Activated CD8-positive, alpha-beta memory T cell treated with anti-CD3 and anti-CD28 coated beads for 1 hour (primary cell): ENCODE data around the gene MIDN.
"Not testable (repeated sequence)": the region's sequence is repeated elsewhere in the genome, so short reads cannot be mapped to it uniquely, and the experiment has no call there.

Experiments used
- DNase-seq, 2 donors: peaks; one replicate each; pipeline ENCODE4 v3.0.0-alpha.2; 2020; ENCODE audit warnings: low read depth in 1 of 2; ENCODE audit errors: extremely low read depth in 1 of 2

The MIDN gene

DNA sequence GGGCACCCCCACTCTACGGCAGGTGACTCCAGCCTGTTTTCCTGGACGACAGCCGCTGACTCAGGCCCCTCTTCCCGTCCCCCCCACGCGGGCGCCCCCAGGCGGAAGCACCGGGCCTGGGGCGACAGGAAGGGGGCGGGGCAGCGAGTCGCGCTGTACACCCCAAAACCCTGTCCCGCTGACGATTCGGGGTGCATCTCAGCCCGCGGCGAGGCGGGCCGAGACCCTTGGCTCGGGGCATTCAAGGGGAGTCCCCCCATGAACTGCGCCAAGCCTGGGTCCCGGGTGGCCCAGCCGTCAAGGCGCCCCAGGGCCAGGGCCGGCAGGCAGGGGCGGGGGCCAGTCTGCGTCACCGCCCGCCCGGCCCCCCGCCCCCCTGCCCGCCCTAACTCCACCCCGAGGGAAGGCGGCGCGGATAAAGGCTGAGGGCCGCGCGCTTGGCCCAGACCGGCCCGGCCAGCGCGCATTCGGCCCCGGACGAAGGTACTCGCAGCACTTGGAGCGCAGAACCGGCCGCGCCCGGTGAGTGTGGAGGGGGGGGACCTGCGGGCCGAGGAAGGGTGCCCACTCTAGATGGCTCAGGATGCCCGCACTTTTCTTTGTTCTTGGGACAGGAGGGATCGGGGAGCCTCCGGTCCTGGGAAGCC, at the start of gene MIDN:
TSS of gene MIDN (plus strand) at position 445 of the 647 bp plus-strand sequence. CDS start 1,714 bp downstream, outside the sequence.
- DNase-seq = peak in 1 of 2 donors; percentile 57

DNA sequence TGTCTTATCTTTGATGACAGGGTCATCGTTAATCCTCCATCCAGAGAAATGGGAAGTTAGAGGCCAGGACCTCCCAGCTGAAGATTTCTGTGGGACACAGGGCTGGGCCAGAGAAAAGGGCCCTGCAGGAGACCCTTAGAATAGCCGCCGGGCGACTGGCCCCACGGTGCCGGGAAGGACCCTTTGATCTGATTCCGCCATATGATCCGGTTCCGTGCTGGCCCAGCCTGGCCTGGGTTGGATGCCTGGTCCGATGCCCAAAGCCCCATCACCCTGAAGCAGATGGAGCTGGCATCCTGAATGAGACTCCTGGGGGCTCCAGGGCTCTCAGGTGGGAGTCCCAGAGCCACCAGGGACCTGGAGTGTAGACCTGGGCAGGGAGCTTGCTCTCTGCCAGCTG, 48.9 kb upstream of the MIDN start:
- DNase-seq = no peak

DNA sequence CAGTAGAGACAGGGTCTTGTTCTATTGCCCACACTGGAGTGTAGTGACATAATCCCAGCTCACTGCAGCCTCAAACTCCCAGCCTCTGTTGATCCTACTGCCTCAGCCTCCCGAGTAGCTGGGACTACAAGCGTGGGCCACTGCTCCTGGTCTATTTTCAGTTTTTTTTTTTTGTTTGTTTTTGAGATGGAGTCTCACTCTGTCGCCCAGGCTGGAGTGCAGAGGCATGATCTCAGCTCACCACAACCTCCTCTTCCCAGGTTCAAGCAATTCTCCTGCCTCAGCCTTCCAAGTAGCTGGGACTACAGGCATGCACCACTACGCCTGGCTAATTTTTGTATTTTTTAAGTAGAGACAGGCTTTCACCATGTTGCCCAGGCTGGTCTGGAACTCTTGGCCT, 47.8 kb upstream of the MIDN start:
- DNase-seq = not testable (repeated sequence)

DNA sequence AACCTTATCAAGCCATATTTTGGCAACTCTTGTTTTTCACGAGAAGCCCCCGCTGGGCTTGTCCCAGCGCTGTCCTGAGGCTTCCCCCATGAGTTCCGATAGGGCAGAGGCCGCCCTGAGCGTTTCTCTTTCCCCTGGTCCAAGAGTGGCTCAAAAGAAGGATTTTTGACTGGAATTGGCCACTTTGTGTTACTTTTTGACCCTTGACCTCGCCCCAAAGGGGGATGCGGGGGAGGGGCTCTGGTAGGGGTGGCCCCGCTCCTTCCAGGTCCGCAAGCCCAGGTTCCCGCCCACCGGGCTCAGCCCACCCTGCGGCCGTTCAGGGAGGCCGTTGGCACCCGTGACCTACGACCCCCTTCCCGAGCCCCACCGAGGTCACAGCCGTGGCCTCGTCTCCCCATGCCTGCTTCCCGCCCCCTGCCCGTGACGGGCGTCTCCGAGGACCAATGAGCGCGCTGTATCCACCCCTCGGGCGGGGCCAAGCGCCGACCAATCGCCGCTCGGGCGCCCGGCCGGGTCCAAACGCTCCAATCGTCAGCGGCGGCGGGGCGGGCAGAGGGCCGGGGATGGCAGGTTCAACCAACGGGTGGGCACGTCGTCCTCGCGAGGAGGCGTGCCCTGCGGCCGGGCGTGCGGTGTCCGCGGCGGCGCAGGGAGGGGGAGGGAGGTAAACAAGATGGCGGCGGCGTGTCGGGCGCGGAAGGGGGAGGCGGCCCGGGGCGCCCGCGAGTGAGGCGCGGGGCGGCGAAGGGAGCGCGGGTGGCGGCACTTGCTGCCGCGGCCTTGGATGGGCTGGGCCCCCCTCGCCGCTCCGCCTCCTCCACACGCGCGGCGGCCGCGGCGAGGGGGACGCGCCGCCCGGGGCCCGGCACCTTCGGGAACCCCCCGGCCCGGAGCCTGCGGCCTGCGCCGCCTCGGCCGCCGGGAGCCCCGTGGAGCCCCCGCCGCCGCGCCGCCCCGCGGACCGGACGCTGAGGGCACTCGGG, 43.0 kb upstream of the MIDN start, which contains the start of gene STK11:
TSS of gene STK11 (plus strand) at position 665 of the 986 bp plus-strand sequence. CDS start 1,136 bp downstream, outside the sequence.
- DNase-seq = peak; percentile 97 to 99

DNA sequence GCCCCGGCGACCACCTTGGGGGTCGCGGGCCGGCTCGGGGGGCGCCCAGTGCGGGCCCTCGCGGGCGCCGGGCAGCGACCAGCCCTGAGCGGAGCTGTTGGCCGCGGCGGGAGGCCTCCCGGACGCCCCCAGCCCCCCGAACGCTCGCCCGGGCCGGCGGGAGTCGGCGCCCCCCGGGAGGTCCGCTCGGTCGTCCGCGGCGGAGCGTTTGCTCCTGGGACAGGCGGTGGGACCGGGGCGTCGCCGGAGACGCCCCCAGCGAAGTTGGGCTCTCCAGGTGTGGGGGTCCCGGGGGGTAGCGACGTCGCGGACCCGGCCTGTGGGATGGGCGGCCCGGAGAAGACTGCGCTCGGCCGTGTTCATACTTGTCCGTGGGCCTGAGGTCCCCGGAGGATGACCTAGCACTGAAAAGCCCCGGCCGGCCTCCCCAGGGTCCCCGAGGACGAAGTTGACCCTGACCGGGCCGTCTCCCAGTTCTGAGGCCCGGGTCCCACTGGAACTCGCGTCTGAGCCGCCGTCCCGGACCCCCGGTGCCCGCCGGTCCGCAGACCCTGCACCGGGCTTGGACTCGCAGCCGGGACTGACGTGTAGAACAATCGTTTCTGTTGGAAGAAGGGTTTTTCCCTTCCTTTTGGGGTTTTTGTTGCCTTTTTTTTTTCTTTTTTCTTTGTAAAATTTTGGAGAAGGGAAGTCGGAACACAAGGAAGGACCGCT, 42.1 kb upstream of the MIDN start:
- DNase-seq = no peak

DNA sequence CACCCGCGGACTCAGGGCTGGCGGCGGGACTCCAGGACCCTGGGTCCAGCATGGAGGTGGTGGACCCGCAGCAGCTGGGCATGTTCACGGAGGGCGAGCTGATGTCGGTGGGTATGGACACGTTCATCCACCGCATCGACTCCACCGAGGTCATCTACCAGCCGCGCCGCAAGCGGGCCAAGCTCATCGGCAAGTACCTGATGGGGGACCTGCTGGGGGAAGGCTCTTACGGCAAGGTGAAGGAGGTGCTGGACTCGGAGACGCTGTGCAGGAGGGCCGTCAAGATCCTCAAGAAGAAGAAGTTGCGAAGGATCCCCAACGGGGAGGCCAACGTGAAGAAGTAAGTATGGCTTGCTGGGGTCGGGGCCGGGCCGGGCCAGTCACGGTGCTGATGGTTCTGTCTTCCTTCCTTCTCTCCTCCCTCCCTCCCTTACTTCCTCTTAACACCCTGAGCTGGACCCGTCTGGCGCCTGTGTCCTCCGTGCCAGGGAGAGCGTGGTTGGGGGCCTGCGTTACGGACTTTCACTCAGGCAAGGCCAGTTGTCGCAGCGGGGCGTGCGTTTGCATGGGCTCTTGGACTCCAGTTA, 41.4 kb upstream of the MIDN start:
- DNase-seq = no peak

DNA sequence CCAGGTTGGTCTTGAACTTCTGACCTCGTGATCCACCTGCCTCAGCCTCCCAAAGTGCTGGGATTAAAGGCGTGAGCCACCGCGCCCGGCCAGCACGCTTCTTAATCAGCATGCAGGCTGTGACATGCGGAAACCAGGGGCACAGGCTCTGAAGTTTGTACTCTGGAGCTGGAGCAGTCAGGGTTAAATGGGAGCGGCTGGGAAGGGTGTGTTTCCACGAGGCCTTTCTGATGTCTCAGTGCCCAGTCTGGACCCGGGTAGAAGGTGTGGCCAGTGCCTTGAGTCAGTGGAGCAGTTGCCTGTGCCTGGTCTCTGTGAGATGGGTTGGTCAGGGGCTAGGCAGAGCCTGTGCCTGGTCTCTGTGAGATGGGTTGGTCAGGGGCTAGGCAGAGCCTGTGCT, 39.6 kb upstream of the MIDN start:
- DNase-seq = not testable (repeated sequence)

DNA sequence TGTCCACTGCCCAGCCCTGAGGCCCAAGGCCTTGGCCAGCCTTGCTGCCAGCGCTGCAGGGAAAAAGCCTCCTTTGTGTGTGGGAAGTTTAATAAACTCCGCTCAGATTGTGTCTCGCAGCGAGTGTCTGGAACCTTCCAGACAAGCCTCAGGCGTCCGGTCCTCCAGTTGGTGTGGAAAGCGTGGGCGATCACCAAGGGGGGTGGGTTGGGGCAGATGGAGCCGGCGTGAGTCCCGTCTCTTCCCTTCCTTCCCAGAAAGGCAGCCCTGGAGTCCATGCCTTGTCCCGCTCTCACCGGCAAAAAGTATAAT, 38.2 kb upstream of the MIDN start:
- no peak for DNase-seq

DNA sequence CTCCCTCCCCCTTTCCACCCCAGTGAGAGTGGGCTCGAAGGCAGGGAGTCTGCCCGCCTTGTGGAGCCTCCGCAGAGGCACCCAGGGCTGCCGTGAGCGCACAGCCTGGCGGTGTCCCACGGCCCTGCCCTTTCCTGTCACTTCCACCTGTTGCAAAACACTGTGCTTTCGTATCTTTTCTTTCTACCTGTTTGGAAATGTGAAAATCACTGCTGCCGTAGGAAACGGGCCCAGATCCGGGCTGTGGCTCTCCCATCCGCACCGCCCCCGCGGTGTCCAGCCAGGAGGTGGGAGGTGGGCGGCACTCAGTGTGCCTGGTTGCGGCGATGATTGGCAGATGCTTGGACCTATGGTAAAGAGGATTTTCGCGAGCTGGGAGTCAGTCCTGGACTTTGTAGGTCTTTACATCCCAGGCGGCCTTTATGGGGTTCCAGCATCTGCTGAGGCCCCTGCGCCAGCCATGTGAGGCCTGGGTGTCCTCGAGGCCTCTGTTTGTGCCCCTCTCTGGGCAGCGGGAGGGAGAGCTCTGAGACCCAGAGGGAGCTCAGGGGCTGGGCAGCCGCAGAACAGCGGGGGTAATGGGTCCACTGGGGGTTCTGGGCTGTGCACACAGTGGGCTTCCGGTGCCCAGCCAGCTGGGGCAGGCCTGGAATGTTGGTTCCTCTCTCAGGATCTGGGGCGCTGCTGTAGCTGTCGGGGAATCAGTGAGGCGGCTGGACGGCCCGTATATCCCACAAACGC, 36.7 kb upstream of the MIDN start:
- DNase-seq = no peak

DNA sequence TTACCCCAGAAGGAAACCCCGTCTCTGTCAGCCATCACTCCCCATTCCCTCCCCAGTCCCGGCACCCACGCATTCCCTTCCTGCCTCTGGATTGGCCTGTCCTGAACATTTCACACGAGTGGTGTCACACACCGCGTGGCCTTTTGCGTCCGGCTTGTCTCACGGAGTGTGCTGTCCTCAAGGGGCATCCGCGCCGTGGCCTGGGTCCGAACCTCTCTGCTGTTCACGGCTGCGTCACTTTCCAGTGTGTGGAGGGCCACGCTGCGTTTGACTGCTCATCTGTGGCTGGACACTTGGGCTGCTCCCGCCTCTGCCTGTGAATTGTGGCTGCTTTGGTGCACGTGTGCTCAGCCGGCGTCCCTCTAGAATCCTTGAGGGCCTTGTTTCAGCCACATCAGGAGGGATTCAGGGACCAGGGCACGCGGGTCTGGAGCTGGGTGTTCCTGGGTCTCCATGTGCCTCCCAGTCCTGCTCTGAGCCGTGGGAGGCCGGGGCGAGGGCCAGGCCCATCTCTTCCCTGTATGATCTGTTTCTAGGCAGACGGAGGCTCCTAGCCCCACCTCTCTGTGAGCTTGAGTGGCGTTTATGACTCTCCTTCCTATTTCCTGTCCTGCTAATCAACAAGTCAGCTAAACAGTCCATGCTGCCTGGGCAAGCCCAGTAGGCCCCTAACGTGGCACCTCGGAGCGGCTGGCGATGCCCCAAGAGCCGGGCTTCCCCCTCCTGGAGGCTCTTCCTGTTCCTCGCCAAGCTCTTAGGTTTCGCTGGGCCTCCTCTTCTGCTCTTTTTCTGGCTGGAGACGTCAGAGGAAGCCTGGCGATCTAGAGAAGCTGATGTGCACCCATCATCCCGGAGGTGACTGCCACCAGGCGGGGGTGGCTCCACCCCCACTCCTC, 34.7 kb upstream of the MIDN start:
- no peak for DNase-seq

DNA sequence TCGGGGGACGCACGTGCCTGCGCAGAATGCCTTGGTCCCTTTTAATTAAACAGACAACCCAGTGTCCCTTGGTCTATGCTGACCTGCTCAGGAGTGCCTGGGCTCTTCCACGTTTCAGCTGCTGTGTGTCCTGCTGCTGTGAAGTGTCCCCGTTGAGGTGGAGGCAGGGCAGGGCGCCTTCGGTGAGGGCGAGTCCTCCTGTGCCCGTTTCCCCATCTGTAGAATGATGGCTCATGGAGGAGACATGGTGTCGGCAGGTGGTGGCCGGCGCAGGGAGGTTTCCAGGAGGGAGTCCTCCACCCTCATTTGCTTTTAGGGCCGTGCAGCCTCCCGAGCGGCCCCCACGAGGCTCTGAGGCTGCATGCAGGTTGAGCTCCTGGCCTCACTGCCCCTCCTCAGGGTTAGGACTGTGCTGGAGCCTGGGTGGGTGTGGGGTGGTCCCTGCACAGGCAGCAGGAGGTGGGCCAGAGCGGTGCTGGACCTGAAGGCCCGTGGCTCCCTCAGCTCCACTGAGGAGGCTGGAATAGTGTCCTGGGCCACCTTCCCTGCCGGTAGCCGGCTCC, 34.0 kb upstream of the MIDN start:
- no peak for DNase-seq

DNA sequence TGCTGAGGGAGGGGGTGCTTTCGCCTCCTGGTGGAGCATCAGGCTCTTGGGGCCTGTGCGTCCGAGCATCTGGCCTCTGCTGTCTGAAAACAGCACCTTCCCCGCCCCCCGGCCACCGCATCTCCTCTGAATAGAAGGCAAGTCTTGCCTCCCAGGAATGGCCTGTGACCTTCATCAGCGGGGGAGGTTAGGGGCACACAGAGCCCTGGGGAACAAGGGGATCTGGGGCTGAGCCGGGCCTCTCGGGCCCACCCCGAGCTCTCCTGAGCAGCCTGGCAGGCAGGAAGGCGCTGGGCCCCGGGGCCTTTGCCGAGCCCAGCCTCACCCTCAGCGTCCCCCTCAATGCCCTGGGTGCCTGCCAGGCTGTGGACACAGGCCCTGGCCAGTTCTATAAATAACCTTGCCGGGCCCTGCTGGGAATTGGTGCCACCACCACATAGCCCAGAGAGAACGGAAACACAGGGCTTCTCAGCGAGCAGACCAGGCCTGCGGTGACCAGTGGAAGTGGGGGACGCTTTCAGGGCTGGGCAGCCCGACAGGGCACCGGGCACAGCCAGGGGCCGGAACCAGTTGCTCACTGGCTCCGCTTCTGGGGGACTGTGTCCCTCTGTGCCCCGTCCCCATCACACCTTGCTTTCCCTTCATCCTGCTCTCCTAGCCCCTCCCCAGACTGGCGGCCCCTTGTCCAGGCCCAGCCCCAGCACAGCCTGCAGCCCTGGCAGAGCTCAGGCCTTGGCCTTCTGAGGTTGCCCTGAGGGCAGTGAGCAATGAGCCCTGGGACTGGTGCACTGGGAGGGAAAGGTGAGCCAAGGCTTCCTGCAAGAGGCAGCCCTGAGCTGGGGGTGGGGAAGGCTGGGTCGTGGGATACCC, 33.3 kb upstream of the MIDN start:
- DNase-seq = no peak

DNA sequence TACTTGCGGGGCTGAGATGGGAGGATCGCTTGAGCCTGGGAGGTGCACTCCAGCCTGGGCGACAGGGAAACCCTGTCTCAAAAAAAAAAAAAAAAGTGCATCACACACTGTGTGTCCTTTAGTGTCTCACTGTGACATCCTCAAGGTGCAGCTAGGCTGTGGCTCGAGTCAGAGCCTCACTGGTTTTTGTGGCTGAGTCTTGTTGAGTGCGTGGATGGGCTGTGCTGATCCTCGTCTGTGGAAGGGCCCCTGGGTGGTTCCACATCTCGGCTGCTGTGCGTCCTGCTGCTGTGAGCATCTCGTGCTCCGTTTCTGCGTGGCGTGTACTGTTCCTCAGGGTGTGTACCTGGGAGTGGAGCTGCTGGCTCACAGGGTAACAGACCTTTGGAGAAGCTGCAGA, 31.6 kb upstream of the MIDN start:
- no peak for DNase-seq

DNA sequence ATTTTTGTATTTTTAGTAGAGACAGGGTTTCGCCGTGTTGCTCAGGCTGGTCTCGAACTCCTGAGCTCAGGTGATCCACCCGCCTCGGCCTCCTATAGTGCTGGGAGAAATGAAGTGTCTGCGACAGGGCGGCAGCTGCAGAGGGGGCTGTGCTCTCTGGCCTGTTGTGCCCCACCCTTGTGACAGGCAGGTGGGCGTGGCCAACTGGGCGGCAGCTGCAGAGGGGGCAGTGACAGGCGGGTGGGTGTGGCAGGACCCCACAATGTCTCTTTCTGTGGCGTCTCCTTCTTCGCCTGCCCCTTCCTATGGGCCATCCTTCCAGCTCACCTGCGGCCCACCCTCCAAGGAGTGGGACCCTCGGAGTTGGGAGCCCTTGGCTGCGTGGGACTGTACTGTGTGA, 31.0 kb upstream of the MIDN start:
- no peak for DNase-seq

DNA sequence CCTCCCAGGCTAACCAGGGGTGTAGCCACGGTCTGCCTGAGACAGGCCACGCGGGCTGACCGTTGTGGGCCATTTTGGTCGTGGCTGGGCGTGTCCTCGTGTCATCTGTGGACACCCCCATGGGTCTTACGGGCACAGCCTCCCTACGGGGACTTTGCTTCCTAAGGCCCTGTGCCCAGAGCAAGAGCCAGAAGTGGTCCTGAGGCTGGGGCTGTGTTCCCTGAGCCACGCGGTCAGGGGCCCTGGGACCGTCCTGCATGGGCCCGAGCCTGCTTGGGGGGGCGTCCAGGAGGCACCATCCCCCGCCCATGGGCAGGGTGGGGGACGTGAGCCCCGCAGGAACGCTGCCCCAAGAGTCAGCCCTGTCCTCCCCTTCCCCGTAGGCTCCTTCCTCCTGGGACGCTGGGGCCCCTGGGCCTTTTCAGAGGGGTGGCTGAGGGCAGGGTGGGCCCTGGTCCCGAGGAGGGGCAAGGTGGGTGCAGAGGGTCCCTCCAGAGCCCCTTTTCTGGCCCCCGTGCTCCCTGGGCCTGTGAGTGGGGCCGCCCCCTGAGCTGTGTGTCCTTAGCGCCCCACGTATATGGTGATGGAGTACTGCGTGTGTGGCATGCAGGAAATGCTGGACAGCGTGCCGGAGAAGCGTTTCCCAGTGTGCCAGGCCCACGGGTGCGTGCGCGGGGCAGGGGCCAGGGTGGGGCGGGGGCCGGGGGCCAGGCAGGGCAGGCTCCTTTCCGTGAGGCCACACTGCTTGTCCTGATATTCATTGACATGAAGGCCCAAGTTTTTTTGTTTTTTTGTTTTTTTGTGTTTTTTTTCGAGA, 29.4 kb upstream of the MIDN start:
- DNase-seq = no peak

DNA sequence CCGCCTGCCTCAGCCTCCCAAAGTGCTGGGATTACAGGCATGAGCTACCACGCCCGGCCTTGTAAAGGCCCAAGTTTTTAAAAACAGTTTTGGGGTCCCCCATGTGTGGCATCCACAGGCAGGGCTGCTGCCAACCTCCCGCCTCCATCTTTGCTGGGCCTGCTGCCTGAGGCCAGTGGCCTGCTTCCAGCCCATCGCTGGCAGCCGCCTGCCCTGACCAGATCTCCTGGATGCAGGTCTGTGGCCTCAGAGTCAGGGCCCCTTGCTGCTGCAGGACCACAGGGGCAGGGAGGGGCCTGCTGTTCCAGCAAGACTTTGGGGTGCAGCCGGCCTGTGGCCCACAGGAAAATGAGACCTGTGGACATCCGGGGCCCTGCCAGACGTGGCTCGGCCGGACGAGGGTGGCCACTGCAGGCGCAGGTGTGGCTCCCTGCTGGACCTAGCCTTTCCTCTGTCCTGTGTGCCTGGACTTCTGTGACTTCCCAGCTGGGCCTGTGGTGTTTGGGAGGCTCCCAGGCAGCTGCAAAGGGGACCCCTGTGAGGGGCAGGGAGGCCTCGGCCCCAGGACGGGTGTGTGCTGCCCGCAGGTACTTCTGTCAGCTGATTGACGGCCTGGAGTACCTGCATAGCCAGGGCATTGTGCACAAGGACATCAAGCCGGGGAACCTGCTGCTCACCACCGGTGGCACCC, 28.5 kb upstream of the MIDN start:
- no peak for DNase-seq

DNA sequence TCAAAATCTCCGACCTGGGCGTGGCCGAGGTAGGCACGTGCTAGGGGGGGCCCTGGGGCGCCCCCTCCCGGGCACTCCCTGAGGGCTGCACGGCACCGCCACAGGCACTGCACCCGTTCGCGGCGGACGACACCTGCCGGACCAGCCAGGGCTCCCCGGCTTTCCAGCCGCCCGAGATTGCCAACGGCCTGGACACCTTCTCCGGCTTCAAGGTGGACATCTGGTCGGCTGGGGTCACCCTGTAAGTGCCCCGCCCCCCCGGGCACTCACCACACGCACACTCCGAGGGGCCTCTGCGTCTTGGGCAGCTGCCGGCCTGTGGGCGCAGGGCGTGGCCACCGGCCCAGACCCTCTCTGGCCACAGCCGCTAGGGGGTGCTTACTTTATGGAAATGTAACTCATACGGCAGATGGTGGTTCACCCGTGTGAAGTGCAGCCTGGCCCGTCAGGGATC, 27.9 kb upstream of the MIDN start:
- DNase-seq = no peak
